ENCODE data around the gene TMEM222.

- TF ChIP-seq EZH2phosphoT487 (IDR thresholded peaks at IDR 0.05; ENCODE audit: borderline replicate concordance) = no peak
- TF ChIP-seq CTCF (conservative IDR thresholded peaks at IDR 0.05; ENCODE audit: low read length) = no peak
These were observed 22.3 kb upstream of the TMEM222 start for GRCh38 chr1:27299385-27300271.

Data from Loucy (cell line).